ENCODE data around the gene MATR3. TPM values are rescaled to one million over a fixed set of nuclear protein-coding genes. Genes with fewer than 3 reads are reported as not detected.

The MATR3 gene
- total RNA-seq, 2 donors from 2014 or later: 160 to 182 TPM

GRCh38 chr5:139285651-139286392, 7.7 kb upstream of the MATR3 start:
- Mint-ChIP-seq H3K27ac (peak overlapping the region; percentile 5 to 15), H3K9me3 (no peaks in the 10 kb centered on the region), H3K36me3 (peaks cover 7 to 30% of the 10 kb centered on the region in 2 donors)
- ATAC-seq (no peak), DNase-seq (ENCODE audit: low spot score in 2 of 2) (no peak)

- H3K27ac Mint-ChIP-seq: no peak overlapping the region
- DNase-seq (ENCODE audit: low spot score in 2 of 2) (no peak), ATAC-seq (peak in 1 of 2 donors; percentile 37)
- no peaks in the 10 kb centered on the region for H3K9me3 Mint-ChIP-seq
- peaks cover 7 to 30% of the 10 kb centered on the region in 2 donors for H3K36me3 Mint-ChIP-seq
Measured at GRCh38 chr5:139287890-139288635, 5.5 kb upstream of the MATR3 start.

GRCh38 chr5:139291051-139291450, 2.5 kb upstream of the MATR3 start:
- Mint-ChIP-seq H3K9me3 (no peaks in the 10 kb centered on the region), H3K36me3 (peaks cover 21 to 27% of the 10 kb centered on the region in 2 donors), H3K27ac (no peak overlapping the region)
- ATAC-seq: no peak
- DNase-seq (ENCODE audit: low spot score in 2 of 2): no peak

DNA sequence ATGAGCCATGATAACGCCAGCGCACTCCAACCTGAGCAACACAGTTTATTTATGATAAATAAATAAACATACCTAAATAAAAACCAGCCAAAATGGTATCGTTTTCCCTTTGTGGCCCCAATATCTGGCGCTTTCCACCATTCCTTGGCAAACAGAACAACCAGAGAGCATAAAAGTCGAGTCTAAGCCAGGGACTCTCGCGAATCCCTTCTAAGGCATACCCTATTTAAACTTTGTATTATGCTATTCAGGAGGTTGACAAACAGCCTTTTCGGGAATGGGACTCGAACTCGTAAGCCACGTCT, 386 bp upstream of the MATR3 start:
- Mint-ChIP-seq H3K9me3 (no peaks in the 10 kb centered on the region), H3K36me3 (peaks cover 21 to 27% of the 10 kb centered on the region in 2 donors), H3K27ac (peak overlapping the region; percentile 98 to 99)
- DNase-seq (ENCODE audit: low spot score in 2 of 2): no peak
- no peak for ATAC-seq

DNA sequence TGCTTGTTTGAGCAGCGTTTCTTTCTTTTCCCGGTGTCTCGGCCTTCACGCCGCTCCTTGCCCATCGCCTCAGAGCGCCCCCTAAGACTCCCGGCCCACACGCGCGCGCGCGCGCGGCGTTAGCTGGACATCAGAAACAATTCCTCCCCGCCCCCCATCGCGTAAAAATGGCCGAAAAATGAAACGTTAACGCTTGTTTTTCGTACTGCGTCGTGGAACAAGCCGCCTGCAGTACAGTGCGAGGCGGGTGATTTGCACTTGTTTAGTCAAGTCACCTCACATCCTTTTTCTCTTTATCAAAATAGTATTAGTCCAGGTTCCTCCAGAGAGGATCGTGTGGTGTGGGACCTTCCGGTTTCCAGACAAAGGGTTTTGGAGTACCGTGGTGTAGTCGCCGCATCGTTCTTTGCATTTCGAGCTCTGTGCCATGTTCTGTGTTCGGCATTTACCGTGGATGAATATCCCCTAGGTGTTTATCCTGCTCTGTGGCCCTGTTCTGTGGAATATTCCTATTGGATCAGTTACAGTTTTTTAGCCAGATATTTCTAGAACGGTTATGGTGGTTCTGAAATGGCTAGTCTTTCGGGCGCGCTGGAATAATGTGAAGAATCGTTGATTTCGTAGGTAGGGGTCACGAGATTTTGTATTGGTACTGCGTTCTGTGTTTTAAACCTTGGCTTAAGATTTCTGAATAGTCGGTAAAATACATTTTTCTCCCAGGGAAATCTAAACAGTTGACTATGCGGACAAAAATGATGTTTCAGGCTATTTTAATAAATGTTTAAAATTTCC, 1.0 kb downstream of the MATR3 start:
- peaks cover 21 to 27% of the 10 kb centered on the region in 2 donors for H3K36me3 Mint-ChIP-seq
- ATAC-seq (peak; percentile 8 to 11), DNase-seq (ENCODE audit: low spot score in 2 of 2) (peak in 1 of 2 donors; percentile 51)
- H3K27ac Mint-ChIP-seq: peak overlapping the region; percentile 98 to 99
- H3K9me3 Mint-ChIP-seq: no peaks in the 10 kb centered on the region

DNA sequence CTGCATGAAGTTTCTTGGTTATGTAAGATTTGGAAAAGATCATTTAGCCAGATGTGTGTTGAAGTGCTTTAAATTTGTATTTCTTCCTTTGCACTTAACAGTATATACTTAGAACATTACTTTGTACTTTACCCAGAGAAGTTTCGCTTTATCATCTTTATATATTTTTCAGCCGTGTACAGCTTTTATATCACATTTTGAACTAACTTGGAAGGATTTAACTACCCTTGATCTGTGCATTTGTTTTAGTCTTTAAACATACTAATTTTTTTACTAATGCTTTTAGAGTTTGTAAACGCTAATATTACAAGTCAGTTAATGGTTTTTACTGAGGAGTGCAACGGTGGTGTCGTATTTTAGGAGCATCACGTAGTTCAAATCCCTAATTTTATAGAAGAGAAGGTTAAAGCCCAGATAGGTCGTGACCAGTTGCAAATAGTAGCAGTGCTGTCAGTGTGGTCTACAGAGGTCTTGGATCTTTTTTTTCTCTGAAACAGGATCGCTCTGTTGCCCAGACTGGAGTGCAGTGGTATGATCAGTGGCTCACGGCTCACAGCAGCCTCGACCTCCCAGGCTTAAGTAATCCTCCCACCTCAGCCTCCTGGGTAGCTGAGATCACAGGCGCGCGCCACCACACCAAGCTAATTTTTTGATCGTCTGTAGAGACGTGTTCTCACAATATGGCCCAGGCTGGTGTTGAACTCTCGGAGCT, 2.0 kb downstream of the MATR3 start:
- Mint-ChIP-seq H3K9me3 (no peaks in the 10 kb centered on the region), H3K27ac (peak overlapping the region; percentile 98 to 99), H3K36me3 (peaks cover 21 to 27% of the 10 kb centered on the region in 2 donors)
- no peak for ATAC-seq
- DNase-seq (ENCODE audit: low spot score in 2 of 2): no peak

DNA sequence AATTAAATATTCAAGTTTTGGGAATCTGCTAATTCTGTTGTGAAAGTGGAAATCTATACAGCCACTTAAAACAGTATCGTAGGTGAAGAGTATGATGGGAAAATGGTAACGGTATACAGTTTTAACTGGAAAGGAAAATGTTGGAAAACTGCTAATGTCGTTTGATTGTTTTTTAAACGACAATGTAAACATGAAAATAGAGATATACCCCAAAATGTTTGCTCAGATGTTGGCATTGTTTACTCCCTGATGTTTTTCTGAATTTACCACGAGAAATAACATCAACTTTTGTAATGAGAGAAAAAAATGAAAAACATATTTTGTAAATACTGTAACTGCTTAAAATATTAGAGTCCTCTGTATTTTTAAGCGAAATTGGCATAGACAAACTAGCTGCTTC, 2.7 kb downstream of the MATR3 start:
- no peak for DNase-seq (ENCODE audit: low spot score in 2 of 2)
- H3K36me3 Mint-ChIP-seq: peaks cover 20 to 21% of the 10 kb centered on the region in 2 donors

DNA sequence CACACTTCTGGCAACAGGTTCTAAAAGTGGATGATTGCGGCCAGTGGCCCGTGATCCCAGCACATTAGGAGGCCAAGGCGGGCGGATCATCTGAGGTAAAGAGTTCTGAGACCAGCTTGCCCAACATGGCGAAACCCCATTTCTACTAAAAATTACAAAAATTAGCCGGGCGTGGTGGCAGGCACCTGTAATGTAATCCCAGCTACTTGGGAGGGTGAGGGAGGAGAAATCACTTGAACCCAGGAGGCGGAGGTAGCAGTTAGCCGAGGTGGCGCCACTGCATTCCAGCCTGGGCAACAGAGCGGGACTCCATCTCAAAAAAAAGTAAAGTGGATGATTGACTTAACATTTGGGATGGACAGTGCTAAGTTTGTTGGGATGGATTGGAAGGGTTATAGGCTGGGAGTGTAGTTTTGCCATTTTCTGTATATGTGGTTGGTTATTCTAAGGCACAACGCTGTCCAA, 3.4 kb downstream of the MATR3 start:
- Mint-ChIP-seq H3K9me3 (no peaks in the 10 kb centered on the region), H3K27ac (peak overlapping the region in 1 of 2 donors; percentile 87), H3K36me3 (peaks cover 19 to 21% of the 10 kb centered on the region in 2 donors)
- no peak for DNase-seq (ENCODE audit: low spot score in 2 of 2)
- ATAC-seq: no peak

More for the DNA sequence above, 2.7 kb downstream of the MATR3 start:
- Mint-ChIP-seq H3K27ac (peak overlapping the region; percentile 39 to 99), H3K9me3 (no peaks in the 10 kb centered on the region)
- no peak for ATAC-seq

DNA sequence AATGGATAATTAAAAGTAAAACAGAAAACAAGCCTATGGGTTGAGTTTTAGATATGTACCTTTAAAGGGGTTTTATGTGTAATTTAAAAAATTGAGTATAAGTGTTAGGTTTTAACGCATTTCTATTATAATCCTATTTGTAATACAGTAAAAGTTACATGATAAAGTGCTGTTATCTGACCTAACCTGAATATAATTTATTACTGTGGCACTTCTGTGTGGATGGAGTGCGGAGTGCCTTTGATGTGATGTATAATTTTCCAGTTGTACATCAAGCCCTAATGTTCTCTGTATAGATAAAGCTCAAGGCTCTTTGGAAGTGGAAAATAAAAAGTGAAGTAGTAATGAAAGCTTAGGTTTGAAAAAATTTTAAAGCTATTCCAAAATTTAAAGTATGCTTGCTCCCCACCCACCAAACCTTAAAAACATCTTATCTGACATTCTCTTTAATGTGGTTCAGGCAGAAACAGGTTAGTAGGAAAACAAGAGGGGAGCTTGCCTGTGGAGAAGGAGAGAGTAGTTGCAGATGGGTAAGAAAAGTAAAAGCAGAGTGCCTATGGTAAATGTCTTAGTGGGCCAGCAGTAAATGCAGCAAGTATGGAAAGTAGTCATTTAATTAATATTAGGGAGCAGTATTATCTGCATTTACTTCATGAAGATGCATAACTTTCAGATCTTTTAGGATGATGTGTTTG, 4.0 kb downstream of the MATR3 start:
- peaks cover 19 to 21% of the 10 kb centered on the region in 2 donors for H3K36me3 Mint-ChIP-seq
- peak overlapping the region in 1 of 2 donors; percentile 70 for H3K27ac Mint-ChIP-seq
- DNase-seq (ENCODE audit: low spot score in 2 of 2): no peak
- H3K9me3 Mint-ChIP-seq: no peaks in the 10 kb centered on the region
- ATAC-seq: no peak

DNA sequence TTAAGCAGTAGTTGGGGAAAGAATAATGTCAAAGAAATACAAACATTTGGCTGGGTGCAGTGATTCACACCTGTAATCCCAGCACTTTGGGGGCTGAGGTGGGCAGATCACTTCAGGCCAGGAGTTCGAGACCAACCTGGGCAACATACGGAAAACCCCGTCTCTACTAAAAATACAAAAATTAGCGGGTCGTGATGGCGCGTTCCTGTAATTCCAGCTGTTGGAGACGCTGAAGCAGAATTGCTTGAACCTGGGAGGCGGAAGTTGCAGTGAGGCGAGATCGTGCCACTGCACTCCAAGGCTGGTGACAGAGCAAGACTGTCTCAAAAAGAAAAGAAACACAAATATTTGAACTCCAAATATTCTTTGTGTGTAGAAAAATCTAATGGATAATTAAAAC, 4.7 kb downstream of the MATR3 start:
- Mint-ChIP-seq H3K36me3 (peaks cover 19 to 21% of the 10 kb centered on the region in 2 donors), H3K9me3 (no peaks in the 10 kb centered on the region), H3K27ac (peak overlapping the region in 1 of 2 donors; percentile 65)
- no peak for ATAC-seq
- DNase-seq (ENCODE audit: low spot score in 2 of 2): no peak

DNA sequence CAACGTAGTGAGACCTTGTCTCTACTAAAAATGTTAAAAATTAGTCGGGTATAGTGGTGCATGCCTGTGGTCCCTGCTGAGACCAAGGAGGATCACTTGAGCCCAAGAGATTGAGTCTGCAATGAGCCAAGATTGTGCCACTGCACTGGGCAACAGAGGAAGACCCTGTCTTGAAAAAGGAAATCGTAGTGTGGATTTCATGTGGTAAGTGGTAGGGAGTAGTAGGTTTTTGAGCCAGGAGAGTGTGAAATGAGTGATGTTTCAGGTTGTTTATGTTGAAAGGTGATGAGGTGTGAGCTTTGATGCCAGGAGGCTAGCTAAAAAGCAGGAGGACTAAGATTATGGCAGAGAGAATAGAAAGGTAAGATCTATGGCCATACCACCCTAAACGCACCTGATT, 5.9 kb downstream of the MATR3 start:
- H3K36me3 Mint-ChIP-seq: peaks cover 16% of the 10 kb centered on the region in 2 donors
- H3K27ac Mint-ChIP-seq: peak overlapping the region; percentile 27 to 77
- ATAC-seq (peak; percentile 64 to 79), DNase-seq (ENCODE audit: low spot score in 2 of 2) (no peak)
- H3K9me3 Mint-ChIP-seq: no peaks in the 10 kb centered on the region

DNA sequence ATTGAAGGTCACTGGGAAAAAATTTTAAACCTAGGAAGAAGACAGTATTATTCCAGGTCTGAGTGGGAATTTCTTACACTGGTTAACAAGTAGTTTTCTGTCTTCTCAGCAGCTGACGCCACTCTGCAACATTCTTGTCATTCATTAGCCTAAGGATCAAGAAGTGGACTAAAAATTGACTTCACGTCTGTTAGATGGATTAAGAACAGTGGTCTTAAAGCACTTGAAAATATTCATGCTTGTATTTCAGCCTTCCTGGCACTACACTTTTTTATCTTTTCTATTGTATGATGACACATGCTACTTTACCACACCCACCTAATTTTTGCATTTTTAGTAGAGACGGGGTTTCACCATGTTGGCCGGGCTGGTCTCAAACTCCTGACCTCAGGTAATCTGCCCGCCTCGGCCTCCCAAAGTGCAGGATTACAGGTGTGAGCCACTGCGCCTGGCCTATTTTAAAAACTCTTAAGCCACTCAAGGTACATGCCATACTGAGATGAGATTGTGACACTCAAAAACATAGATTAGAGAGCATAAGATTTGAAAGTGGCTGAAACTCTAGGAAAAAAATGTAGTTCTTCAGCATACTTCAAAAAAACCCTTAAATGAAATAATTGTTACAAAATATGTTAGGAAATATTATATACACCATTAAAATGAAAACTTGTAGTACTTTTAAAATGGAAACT, 8.4 kb downstream of the MATR3 start:
- no peak for DNase-seq (ENCODE audit: low spot score in 2 of 2)
- H3K36me3 Mint-ChIP-seq: no peaks in the 10 kb centered on the region
- ATAC-seq: no peak
- H3K9me3 Mint-ChIP-seq: no peaks in the 10 kb centered on the region
- H3K27ac Mint-ChIP-seq: peak overlapping the region; percentile 6 to 75

- no peaks in the 10 kb centered on the region for H3K36me3 Mint-ChIP-seq
Measured at GRCh38 chr5:139304391-139305324, 11.1 kb downstream of the MATR3 start.

GRCh38 chr5:139306197-139306596, 12.7 kb downstream of the MATR3 start:
- H3K36me3 Mint-ChIP-seq: peaks cover 0 to 2% of the 10 kb centered on the region in 2 donors
- ATAC-seq: peak; percentile 42 to 51

More at GRCh38 chr5:139304391-139305324, 11.1 kb downstream of the MATR3 start:
- peak overlapping the region in 1 of 2 donors; percentile 86 for H3K27ac Mint-ChIP-seq
- DNase-seq (ENCODE audit: low spot score in 2 of 2): no peak
- H3K9me3 Mint-ChIP-seq: no peaks in the 10 kb centered on the region
- no peak for ATAC-seq

More at GRCh38 chr5:139306197-139306596, 12.7 kb downstream of the MATR3 start:
- Mint-ChIP-seq H3K9me3 (no peaks in the 10 kb centered on the region), H3K27ac (peak overlapping the region; percentile 14 to 83)
- DNase-seq (ENCODE audit: low spot score in 2 of 2): no peak

Measured in activated naive CD4-positive, alpha-beta T cell treated with anti-CD3 and anti-CD28 coated beads, Interleukin-2, amount 50 U/mL, for 72 hours (primary cell).